ENCODE results near the gene NPC1. TPM values are rescaled to one million over a fixed set of nuclear protein-coding genes. Genes with fewer than 3 reads are reported as not detected.

Gene NPC1
- polyA plus RNA-seq, 1 donor, result 34.6 TPM

- no peak for DNase-seq
- H3K36me3 ChIP-seq (ENCODE audit: control insufficient read depth, insufficient read depth, low read length), result peaks cover 18% of the 10 kb centered on the region
- WGBS (ENCODE audit: insufficient coverage, low lambda C conversion rate), result no CpG with 5 or more reads among the region's 6 CpGs
Observed at GRCh38 chr18:23506393-23506792, 79.9 kb downstream of the NPC1 start.

GRCh38 chr18:23504720-23505119, 81.6 kb downstream of the NPC1 start:
- Histone ChIP-seq H3K9me3 (ENCODE audit: control insufficient read depth, low read depth, low read length) (no peaks in the 10 kb centered on the region), H3K36me3 (ENCODE audit: control insufficient read depth, insufficient read depth, low read length) (peaks cover 10% of the 10 kb centered on the region), H3K4me1 (ENCODE audit: control insufficient read depth, insufficient read depth, low read length) (peaks cover 17% of the 10 kb centered on the region), H3K4me3 (ENCODE audit: low read length) (no peak overlapping the region), H3K27me3 (ENCODE audit: control insufficient read depth, insufficient read depth, low read length) (no peaks in the 10 kb centered on the region), H3K27ac (ENCODE audit: low read length) (no peak overlapping the region)
- peak; percentile 28 to 74 for DNase-seq
- no CpG with 5 or more reads among the region's 3 CpGs for WGBS (ENCODE audit: insufficient coverage, low lambda C conversion rate)

More at GRCh38 chr18:23506393-23506792, 79.9 kb downstream of the NPC1 start:
- Histone ChIP-seq H3K9me3 (ENCODE audit: control insufficient read depth, low read depth, low read length) (no peaks in the 10 kb centered on the region), H3K27me3 (ENCODE audit: control insufficient read depth, insufficient read depth, low read length) (no peaks in the 10 kb centered on the region), H3K27ac (ENCODE audit: low read length) (no peak overlapping the region), H3K4me3 (ENCODE audit: low read length) (no peak overlapping the region), H3K4me1 (ENCODE audit: control insufficient read depth, insufficient read depth, low read length) (peaks cover 17% of the 10 kb centered on the region)

GRCh38 chr18:23503963-23504344, 82.4 kb downstream of the NPC1 start:
- peaks cover 17% of the 10 kb centered on the region for H3K4me1 ChIP-seq (ENCODE audit: control insufficient read depth, insufficient read depth, low read length)
- no CpG with 5 or more reads among the region's 21 CpGs for WGBS (ENCODE audit: insufficient coverage, low lambda C conversion rate)

GRCh38 chr18:23503038-23503962, 83.0 kb downstream of the NPC1 start, which contains the start of gene RMC1:
RMC1 (plus strand) TSS chr18:23503511; CDS start chr18:23503619, 108 bp downstream.
- no CpG with 5 or more reads among the region's 110 CpGs for WGBS (ENCODE audit: insufficient coverage, low lambda C conversion rate)
- Histone ChIP-seq H3K4me1 (ENCODE audit: control insufficient read depth, insufficient read depth, low read length) (peaks cover 17% of the 10 kb centered on the region), H3K27ac (ENCODE audit: low read length) (peak within 1 kb of the TSS; percentile 76)

More at GRCh38 chr18:23503963-23504344, 82.4 kb downstream of the NPC1 start:
- DNase-seq, result peak in 1 of 2 donors; percentile 41
- Histone ChIP-seq H3K27me3 (ENCODE audit: control insufficient read depth, insufficient read depth, low read length) (no peaks in the 10 kb centered on the region), H3K9me3 (ENCODE audit: control insufficient read depth, low read depth, low read length) (no peaks in the 10 kb centered on the region), H3K27ac (ENCODE audit: low read length) (no peak overlapping the region), H3K4me3 (ENCODE audit: low read length) (peak overlapping the region; percentile 58), H3K36me3 (ENCODE audit: control insufficient read depth, insufficient read depth, low read length) (peaks cover 8% of the 10 kb centered on the region)

GRCh38 chr18:23502516-23503037, 83.7 kb downstream of the NPC1 start:
- Histone ChIP-seq H3K4me3 (ENCODE audit: low read length) (peak overlapping the region; percentile 68), H3K4me1 (ENCODE audit: control insufficient read depth, insufficient read depth, low read length) (peaks cover 17% of the 10 kb centered on the region), H3K36me3 (ENCODE audit: control insufficient read depth, insufficient read depth, low read length) (no peaks in the 10 kb centered on the region), H3K9me3 (ENCODE audit: control insufficient read depth, low read depth, low read length) (no peaks in the 10 kb centered on the region), H3K27me3 (ENCODE audit: control insufficient read depth, insufficient read depth, low read length) (no peaks in the 10 kb centered on the region), H3K27ac (ENCODE audit: low read length) (peak overlapping the region; percentile 76)
- DNase-seq, result no peak
- 0% methylated on average over 2 of the region's 6 CpGs for WGBS (ENCODE audit: insufficient coverage, low lambda C conversion rate)

More at GRCh38 chr18:23503038-23503962, 83.0 kb downstream of the NPC1 start, which contains the start of gene RMC1:
- Histone ChIP-seq H3K9me3 (ENCODE audit: control insufficient read depth, low read depth, low read length) (no peaks in the 10 kb centered on the region), H3K4me3 (ENCODE audit: low read length) (peak within 1 kb of the TSS; percentile 68), H3K36me3 (ENCODE audit: control insufficient read depth, insufficient read depth, low read length) (peaks cover 3% of the 10 kb centered on the region), H3K27me3 (ENCODE audit: control insufficient read depth, insufficient read depth, low read length) (no peaks in the 10 kb centered on the region)
- peak; percentile 96 to 98 for DNase-seq

GRCh38 chr18:23501626-23502025, 84.7 kb downstream of the NPC1 start:
- WGBS (ENCODE audit: insufficient coverage, low lambda C conversion rate), result no CpG with 5 or more reads among the region's 6 CpGs
- H3K9me3 ChIP-seq (ENCODE audit: control insufficient read depth, low read depth, low read length), result no peaks in the 10 kb centered on the region
- no peak for DNase-seq

GRCh38 chr18:23499291-23499781, 87.0 kb downstream of the NPC1 start:
- no peaks in the 10 kb centered on the region for H3K9me3 ChIP-seq (ENCODE audit: control insufficient read depth, low read depth, low read length)
- H3K27ac ChIP-seq (ENCODE audit: low read length), result no peak overlapping the region
- 70% methylated on average over 2 of the region's 11 CpGs for WGBS (ENCODE audit: insufficient coverage, low lambda C conversion rate)
- H3K36me3 ChIP-seq (ENCODE audit: control insufficient read depth, insufficient read depth, low read length), result no peaks in the 10 kb centered on the region
- H3K4me3 ChIP-seq (ENCODE audit: low read length), result no peak overlapping the region
- no peak for DNase-seq
- H3K4me1 ChIP-seq (ENCODE audit: control insufficient read depth, insufficient read depth, low read length), result peaks cover 11% of the 10 kb centered on the region
- no peaks in the 10 kb centered on the region for H3K27me3 ChIP-seq (ENCODE audit: control insufficient read depth, insufficient read depth, low read length)

More at GRCh38 chr18:23501626-23502025, 84.7 kb downstream of the NPC1 start:
- Histone ChIP-seq H3K4me1 (ENCODE audit: control insufficient read depth, insufficient read depth, low read length) (peaks cover 17% of the 10 kb centered on the region), H3K36me3 (ENCODE audit: control insufficient read depth, insufficient read depth, low read length) (no peaks in the 10 kb centered on the region), H3K4me3 (ENCODE audit: low read length) (no peak overlapping the region), H3K27ac (ENCODE audit: low read length) (no peak overlapping the region), H3K27me3 (ENCODE audit: control insufficient read depth, insufficient read depth, low read length) (no peaks in the 10 kb centered on the region)

- Histone ChIP-seq H3K4me1 (ENCODE audit: control insufficient read depth, insufficient read depth, low read length) (peaks cover 7% of the 10 kb centered on the region), H3K27me3 (ENCODE audit: control insufficient read depth, insufficient read depth, low read length) (no peaks in the 10 kb centered on the region), H3K4me3 (ENCODE audit: low read length) (no peak overlapping the region), H3K27ac (ENCODE audit: low read length) (no peak overlapping the region), H3K36me3 (ENCODE audit: control insufficient read depth, insufficient read depth, low read length) (no peaks in the 10 kb centered on the region), H3K9me3 (ENCODE audit: control insufficient read depth, low read depth, low read length) (no peaks in the 10 kb centered on the region)
- peak; percentile 60 to 63 for DNase-seq
- no CpG with 5 or more reads among the region's 5 CpGs for WGBS (ENCODE audit: insufficient coverage, low lambda C conversion rate)
Observed at GRCh38 chr18:23498877-23499276, 87.4 kb downstream of the NPC1 start.

GRCh38 chr18:23498117-23498516, 88.2 kb downstream of the NPC1 start:
- no peak overlapping the region for H3K4me3 ChIP-seq (ENCODE audit: low read length)
- no peak overlapping the region for H3K27ac ChIP-seq (ENCODE audit: low read length)
- no peaks in the 10 kb centered on the region for H3K36me3 ChIP-seq (ENCODE audit: control insufficient read depth, insufficient read depth, low read length)
- no peaks in the 10 kb centered on the region for H3K9me3 ChIP-seq (ENCODE audit: control insufficient read depth, low read depth, low read length)
- 78% methylated on average over 1 of the region's 2 CpGs for WGBS (ENCODE audit: insufficient coverage, low lambda C conversion rate)
- peaks cover 5% of the 10 kb centered on the region for H3K4me1 ChIP-seq (ENCODE audit: control insufficient read depth, insufficient read depth, low read length)
- no peak for DNase-seq
- no peaks in the 10 kb centered on the region for H3K27me3 ChIP-seq (ENCODE audit: control insufficient read depth, insufficient read depth, low read length)

GRCh38 chr18:23495723-23496440, 90.4 kb downstream of the NPC1 start:
- no peak overlapping the region for H3K27ac ChIP-seq (ENCODE audit: low read length)
- DNase-seq, result no peak
- H3K9me3 ChIP-seq (ENCODE audit: control insufficient read depth, low read depth, low read length), result no peaks in the 10 kb centered on the region
- H3K4me1 ChIP-seq (ENCODE audit: control insufficient read depth, insufficient read depth, low read length), result no peaks in the 10 kb centered on the region
- WGBS (ENCODE audit: insufficient coverage, low lambda C conversion rate), result 80% methylated on average over 1 of the region's 12 CpGs
- H3K36me3 ChIP-seq (ENCODE audit: control insufficient read depth, insufficient read depth, low read length), result no peaks in the 10 kb centered on the region
- no peaks in the 10 kb centered on the region for H3K27me3 ChIP-seq (ENCODE audit: control insufficient read depth, insufficient read depth, low read length)
- H3K4me3 ChIP-seq (ENCODE audit: low read length), result no peak overlapping the region

Measured in large intestine (tissue), 3 donors.